Gastroesophageal sphincter (tissue), 4 donors: Measurements from ENCODE around the gene P2RX7. TPM values are rescaled to one million over a fixed set of nuclear protein-coding genes. Genes with fewer than 3 reads are reported as not detected.

Experiments used
- ATAC-seq: fragments of 150-250 bp; one replicate; pipeline ENCODE4 v1.9.1; 2016; ENCODE audit warnings: mild to moderate bottlenecking, moderate library complexity
- H3K27ac ChIP-seq, 4 donors: fragments of 200-600 bp; sonication (generic) in 3 of 4; 1 replicate in 3 of 4; 2 replicates in 1 of 4; pipeline ENCODE4 v1.5.1; 2016 to 2019
- H3K27me3 ChIP-seq: fragments of 200-600 bp; sonication (generic); one replicate; pipeline ENCODE4 v1.5.1; 2019
- H3K36me3 ChIP-seq, 2 donors: fragments of 200-600 bp; sonication (generic); one replicate each; pipeline ENCODE4 v1.5.1; 2019; ENCODE audit warnings: control low read depth in 1 of 2
- H3K4me1 ChIP-seq, 3 donors: fragments of 200-600 bp; sonication (generic); 1 replicate in 2 of 3; 2 replicates in 1 of 3; pipeline ENCODE4 v1.5.1; 2016 to 2019; ENCODE audit warnings: control low read depth in 2 of 3
- H3K4me3 ChIP-seq, 2 donors: fragments of 200-600 bp; sonication (generic); one replicate each; pipeline ENCODE4 v1.5.1; 2019; ENCODE audit warnings: mild to moderate bottlenecking in 1 of 2, moderate library complexity in 1 of 2
- H3K9me3 ChIP-seq, 3 donors: fragments of 200-600 bp; sonication (generic); one replicate each; pipeline ENCODE4 v1.5.1; 2017 to 2019; ENCODE audit warnings: control low read depth in 2 of 3
- CTCF ChIP-seq, 4 experiments: fragments of 200-600 bp in 2 of 4; fragments of 450-650 bp in 2 of 4; sonication (generic) in 1 of 4; IDR thresholded peaks; one replicate each; pipeline ENCODE4 v1.5.1; 2017 to 2019; ENCODE audit warnings: antibody characterized with exemption in 4 of 4, mild to moderate bottlenecking in 2 of 4, moderate library complexity in 2 of 4
- EP300 ChIP-seq: sonication (generic); formaldehyde crosslinking; IDR thresholded peaks from one replicate; pipeline ENCODE4 v1.6.1; 2017; ENCODE audit warnings: antibody characterized with exemption, mild to moderate bottlenecking
- POLR2A ChIP-seq, 2 donors: fragments of 450-650 bp; IDR thresholded peaks; one replicate each; pipeline ENCODE4 v1.6.1; 2017; ENCODE audit warnings: antibody characterized with exemption in 2 of 2, mild to moderate bottlenecking in 2 of 2, moderate library complexity in 1 of 2
- POLR2AphosphoS5 ChIP-seq: sonication (generic); formaldehyde crosslinking; IDR thresholded peaks from one replicate; pipeline ENCODE4 v1.6.1; 2017; ENCODE audit warnings: antibody characterized with exemption
- WGBS, 2 donors: methylation state at CpG; one replicate each; pipeline ENCODE4 v1.1.5; 2018; ENCODE audit warnings: low coverage in 1 of 2; 5-methylcytosine and 5-hydroxymethylcytosine counted together
- total RNA-seq, 4 donors: library from RNA; depleted of rRNA; stranded (reverse); fragments of >200 nt; gene quantifications; one replicate each; pipeline ENCODE4 v1.1.0, GENCODE V29; 2016

Gene P2RX7
- total RNA-seq, 4 donors from 2014 or later, result 2.0 to 3.3 (median 3.0) TPM

- H3K27ac ChIP-seq, result no peak overlapping the region
- WGBS, 2 donors, result 73 to 100% methylated on average over 1 to 5 of the region's 8 CpGs
Observed at GRCh38 chr12:121086781-121087295, 45.8 kb upstream of the P2RX7 start.

GRCh38 chr12:121087467-121088194 lies 45.0 kb upstream of the P2RX7 start:
- Histone ChIP-seq H3K4me1 (no peaks in the 10 kb centered on the region), H3K27ac (no peak overlapping the region), H3K27me3 (no peaks in the 10 kb centered on the region), H3K9me3 (no peaks in the 10 kb centered on the region), H3K36me3 (no peaks in the 10 kb centered on the region), H3K4me3 (no peak overlapping the region)
- TF ChIP-seq EP300 (no peak), POLR2A (IDR thresholded peaks at IDR 0.05) (no peak), CTCF (IDR thresholded peaks at IDR 0.05) (no peak), POLR2AphosphoS5 (no peak)
- WGBS, 2 donors, result 46 to 48% methylated on average over 6 of the region's 11 CpGs
- no peak for ATAC-seq

More at GRCh38 chr12:121086781-121087295, 45.8 kb upstream of the P2RX7 start:
- Histone ChIP-seq H3K9me3 (no peaks in the 10 kb centered on the region), H3K27me3 (no peaks in the 10 kb centered on the region), H3K4me1 (no peaks in the 10 kb centered on the region), H3K36me3 (no peaks in the 10 kb centered on the region), H3K4me3 (no peak overlapping the region)
- ATAC-seq, result no peak
- no peak for TF ChIP-seq POLR2A (IDR thresholded peaks at IDR 0.05)
- TF ChIP-seq POLR2AphosphoS5, result no peak
- TF ChIP-seq EP300, result no peak
- TF ChIP-seq CTCF (IDR thresholded peaks at IDR 0.05), result no peak

- Histone ChIP-seq H3K4me1 (no peaks in the 10 kb centered on the region), H3K36me3 (no peaks in the 10 kb centered on the region), H3K4me3 (no peak overlapping the region), H3K27me3 (peaks cover under 1% of the 10 kb centered on the region), H3K27ac (no peak overlapping the region), H3K9me3 (no peaks in the 10 kb centered on the region)
- WGBS, 2 donors, result 95 to 100% methylated on average over 1 to 6 of the region's 6 CpGs
- no peak for ATAC-seq
- TF ChIP-seq POLR2AphosphoS5 (no peak), POLR2A (IDR thresholded peaks at IDR 0.05) (no peak), EP300 (no peak), CTCF (IDR thresholded peaks at IDR 0.05) (no peak)
Observed at GRCh38 chr12:121088195-121088585, 44.5 kb upstream of the P2RX7 start.

- Histone ChIP-seq H3K9me3 (no peaks in the 10 kb centered on the region), H3K36me3 (no peaks in the 10 kb centered on the region), H3K4me1 (no peaks in the 10 kb centered on the region), H3K27me3 (peaks cover 7% of the 10 kb centered on the region), H3K27ac (no peak overlapping the region), H3K4me3 (no peak overlapping the region)
- TF ChIP-seq POLR2A (IDR thresholded peaks at IDR 0.05) (no peak), CTCF (IDR thresholded peaks at IDR 0.05) (no peak), POLR2AphosphoS5 (no peak), EP300 (no peak)
- ATAC-seq, result no peak
- WGBS, 2 donors, result 75 to 90% methylated on average over 2 to 4 of the region's 14 CpGs
Observed at GRCh38 chr12:121089031-121089812, 43.5 kb upstream of the P2RX7 start.
